GM12892 (cell line): Measurements from ENCODE around the gene LHFPL2.
"Not testable (repeated sequence)": the region's sequence is repeated elsewhere in the genome, so short reads cannot be mapped to it uniquely, and the experiment has no call there.

ENCODE experiments used
- POLR2A ChIP-seq: IDR thresholded peaks from 2 replicates; pipeline ENCODE4 v1.6.1; 2011; ENCODE audit warnings: low read depth, low read length, control low read depth
- POLR2AphosphoS5 ChIP-seq: IDR thresholded peaks from 2 replicates; pipeline ENCODE4 v1.6.1; 2011; ENCODE audit warnings: low read depth, low read length, control low read depth
- TAF1 ChIP-seq: IDR thresholded peaks from 2 replicates; pipeline ENCODE4 v1.6.1; 2011; ENCODE audit warnings: low read depth, mild to moderate bottlenecking, control low read depth, low read length, borderline replicate concordance

DNA sequence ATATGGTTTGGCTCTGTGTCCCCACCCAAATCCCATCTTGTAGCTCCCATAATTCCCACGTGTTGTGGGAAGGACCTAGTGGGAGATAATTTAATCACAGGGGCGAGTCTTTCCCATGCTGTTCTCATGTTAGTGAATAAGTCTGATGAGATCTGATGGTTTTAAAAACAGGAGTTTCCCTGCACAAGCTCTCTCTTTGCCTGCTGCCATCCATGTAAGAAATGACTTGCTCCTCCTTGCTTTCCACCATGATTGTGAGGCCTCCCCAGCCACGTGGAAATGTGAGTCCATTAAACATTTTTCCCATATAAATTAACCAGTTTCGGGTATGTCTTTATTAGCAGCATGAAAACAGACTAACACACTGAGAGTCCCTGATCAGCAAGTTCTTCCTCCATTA is 47.5 kb upstream of the LHFPL2 start:
- not testable (repeated sequence) for TF ChIP-seq TAF1, POLR2AphosphoS5, POLR2A
